ENCODE data around the gene ZNF710.

DNA sequence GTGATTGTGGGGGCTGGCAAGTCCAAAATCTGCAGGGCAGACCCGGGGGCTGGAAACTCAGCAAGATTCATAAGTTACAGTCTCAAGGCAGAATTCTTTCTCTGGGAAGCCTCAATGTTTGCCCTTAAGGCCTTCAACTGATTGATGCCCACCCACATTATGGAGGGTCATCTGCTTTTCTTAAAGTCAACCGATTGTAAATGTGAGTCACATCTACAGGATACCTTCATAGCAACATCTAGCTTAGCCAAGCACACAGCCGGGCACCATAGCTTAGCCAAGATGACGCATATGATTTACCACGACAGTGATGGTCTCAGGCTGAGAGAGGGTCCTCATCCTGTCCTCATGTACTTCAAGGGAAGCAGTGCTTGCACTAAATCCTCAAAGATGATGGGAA is 57.7 kb downstream of the ZNF710 start:
- TF ChIP-seq, protein P1, sequence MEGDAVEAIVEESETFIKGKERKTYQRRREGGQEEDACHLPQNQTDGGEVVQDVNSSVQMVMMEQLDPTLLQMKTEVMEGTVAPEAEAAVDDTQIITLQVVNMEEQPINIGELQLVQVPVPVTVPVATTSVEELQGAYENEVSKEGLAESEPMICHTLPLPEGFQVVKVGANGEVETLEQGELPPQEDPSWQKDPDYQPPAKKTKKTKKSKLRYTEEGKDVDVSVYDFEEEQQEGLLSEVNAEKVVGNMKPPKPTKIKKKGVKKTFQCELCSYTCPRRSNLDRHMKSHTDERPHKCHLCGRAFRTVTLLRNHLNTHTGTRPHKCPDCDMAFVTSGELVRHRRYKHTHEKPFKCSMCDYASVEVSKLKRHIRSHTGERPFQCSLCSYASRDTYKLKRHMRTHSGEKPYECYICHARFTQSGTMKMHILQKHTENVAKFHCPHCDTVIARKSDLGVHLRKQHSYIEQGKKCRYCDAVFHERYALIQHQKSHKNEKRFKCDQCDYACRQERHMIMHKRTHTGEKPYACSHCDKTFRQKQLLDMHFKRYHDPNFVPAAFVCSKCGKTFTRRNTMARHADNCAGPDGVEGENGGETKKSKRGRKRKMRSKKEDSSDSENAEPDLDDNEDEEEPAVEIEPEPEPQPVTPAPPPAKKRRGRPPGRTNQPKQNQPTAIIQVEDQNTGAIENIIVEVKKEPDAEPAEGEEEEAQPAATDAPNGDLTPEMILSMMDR (IDR thresholded peaks at IDR 0.05 in 2 of 3, conservative IDR thresholded peaks at IDR 0.05 in 1 of 3; ENCODE audit: borderline replicate concordance in 1 of 3, insufficient read depth in 1 of 3, low read depth in 2 of 3, low read length in 2 of 3): no peak
- TF ChIP-seq EZH2phosphoT487 (IDR thresholded peaks at IDR 0.05; ENCODE audit: borderline replicate concordance) (no peak), CEBPB (IDR thresholded peaks at IDR 0.05; ENCODE audit: low read depth) (no peak), EZH2 (IDR thresholded peaks at IDR 0.05) (no peak), RAD21 (IDR thresholded peaks at IDR 0.05; ENCODE audit: low read depth) (no peak)
- TF ChIP-seq, protein P2, sequence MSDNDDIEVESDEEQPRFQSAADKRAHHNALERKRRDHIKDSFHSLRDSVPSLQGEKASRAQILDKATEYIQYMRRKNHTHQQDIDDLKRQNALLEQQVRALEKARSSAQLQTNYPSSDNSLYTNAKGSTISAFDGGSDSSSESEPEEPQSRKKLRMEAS (IDR thresholded peaks at IDR 0.05): no peak
- TF ChIP-seq, protein P3, sequence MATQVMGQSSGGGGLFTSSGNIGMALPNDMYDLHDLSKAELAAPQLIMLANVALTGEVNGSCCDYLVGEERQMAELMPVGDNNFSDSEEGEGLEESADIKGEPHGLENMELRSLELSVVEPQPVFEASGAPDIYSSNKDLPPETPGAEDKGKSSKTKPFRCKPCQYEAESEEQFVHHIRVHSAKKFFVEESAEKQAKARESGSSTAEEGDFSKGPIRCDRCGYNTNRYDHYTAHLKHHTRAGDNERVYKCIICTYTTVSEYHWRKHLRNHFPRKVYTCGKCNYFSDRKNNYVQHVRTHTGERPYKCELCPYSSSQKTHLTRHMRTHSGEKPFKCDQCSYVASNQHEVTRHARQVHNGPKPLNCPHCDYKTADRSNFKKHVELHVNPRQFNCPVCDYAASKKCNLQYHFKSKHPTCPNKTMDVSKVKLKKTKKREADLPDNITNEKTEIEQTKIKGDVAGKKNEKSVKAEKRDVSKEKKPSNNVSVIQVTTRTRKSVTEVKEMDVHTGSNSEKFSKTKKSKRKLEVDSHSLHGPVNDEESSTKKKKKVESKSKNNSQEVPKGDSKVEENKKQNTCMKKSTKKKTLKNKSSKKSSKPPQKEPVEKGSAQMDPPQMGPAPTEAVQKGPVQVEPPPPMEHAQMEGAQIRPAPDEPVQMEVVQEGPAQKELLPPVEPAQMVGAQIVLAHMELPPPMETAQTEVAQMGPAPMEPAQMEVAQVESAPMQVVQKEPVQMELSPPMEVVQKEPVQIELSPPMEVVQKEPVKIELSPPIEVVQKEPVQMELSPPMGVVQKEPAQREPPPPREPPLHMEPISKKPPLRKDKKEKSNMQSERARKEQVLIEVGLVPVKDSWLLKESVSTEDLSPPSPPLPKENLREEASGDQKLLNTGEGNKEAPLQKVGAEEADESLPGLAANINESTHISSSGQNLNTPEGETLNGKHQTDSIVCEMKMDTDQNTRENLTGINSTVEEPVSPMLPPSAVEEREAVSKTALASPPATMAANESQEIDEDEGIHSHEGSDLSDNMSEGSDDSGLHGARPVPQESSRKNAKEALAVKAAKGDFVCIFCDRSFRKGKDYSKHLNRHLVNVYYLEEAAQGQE (IDR thresholded peaks at IDR 0.05; ENCODE audit: low read depth): no peak
